Measurements from ENCODE around the gene ACTA1.
"Not testable (repeated sequence)": the region's sequence is repeated elsewhere in the genome, so short reads cannot be mapped to it uniquely, and the experiment has no call there.

ACTA1 gene

GRCh38 chr1:229434005-229434640 is at the start of gene ACTA1:
Gene ACTA1, minus strand, starts transcription at chr1:229434094. Its CDS starts 979 bp downstream, at chr1:229433115.
- DNase-seq, result no peak

DNA sequence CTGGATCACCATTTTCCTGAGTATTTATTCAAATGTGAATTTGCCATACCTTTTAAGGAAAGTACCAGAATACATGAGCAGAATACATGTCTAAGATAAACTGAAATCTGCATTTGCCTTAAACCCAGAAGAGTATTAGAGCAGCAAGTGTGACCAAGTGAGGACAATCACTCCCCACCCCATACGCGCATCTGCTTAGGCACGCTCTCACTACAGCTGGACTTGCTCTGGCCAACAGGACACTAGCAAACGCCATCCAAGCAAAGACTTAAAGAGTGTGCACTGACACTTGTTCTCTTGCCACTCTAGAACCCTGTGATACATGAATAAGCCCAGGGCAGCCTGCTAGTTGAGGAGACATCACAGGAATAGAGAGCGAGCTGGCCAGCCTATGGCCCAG is 48.6 kb upstream of the ACTA1 start:
- DNase-seq, result no peak

DNA sequence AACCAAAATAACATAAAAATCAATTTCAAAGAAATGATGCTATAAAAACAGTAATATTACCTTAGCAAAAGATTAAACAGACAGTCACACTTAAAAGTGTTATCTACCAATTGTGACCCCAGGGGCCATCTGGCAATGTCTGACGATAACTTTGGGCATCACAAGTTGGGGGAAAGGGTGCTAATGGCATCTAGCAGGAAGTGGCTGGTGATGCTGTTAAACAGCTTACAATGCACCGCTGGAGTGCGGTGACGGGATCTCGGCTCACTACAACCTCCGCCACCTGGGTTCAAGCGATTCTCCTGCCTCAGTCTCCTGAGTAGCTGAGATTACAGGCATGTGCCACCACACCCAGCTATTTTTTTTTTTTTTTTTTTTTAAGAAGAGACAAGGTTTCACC is 46.6 kb upstream of the ACTA1 start:
- DNase-seq, result no peak

- no peak for DNase-seq
These were observed 45.9 kb upstream of the ACTA1 start for GRCh38 chr1:229479660-229480399.

- DNase-seq, result no peak
These were observed 45.0 kb upstream of the ACTA1 start for GRCh38 chr1:229478852-229479251.

- not testable (repeated sequence) for DNase-seq
These were observed 42.0 kb upstream of the ACTA1 start for GRCh38 chr1:229475859-229476258.

DNA sequence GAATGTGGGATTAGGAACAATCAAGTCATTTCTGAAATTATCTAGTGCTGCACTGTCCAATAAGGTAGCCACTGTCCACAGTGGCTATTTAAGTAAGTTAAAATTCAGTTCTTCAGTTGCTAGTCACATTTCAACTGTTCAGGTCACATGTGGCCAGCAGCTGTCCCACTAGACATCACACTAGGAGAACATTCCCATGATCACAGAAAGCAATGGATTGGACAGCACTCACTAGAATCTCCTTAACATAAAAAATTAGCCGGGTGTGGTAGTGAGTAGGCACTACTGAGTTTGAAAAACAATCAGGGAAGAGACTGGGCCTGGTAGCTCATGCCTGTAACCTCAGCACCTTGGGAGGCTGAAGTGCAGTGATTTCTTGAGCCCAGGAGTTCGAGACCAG is 40.6 kb upstream of the ACTA1 start:
- no peak for DNase-seq

DNA sequence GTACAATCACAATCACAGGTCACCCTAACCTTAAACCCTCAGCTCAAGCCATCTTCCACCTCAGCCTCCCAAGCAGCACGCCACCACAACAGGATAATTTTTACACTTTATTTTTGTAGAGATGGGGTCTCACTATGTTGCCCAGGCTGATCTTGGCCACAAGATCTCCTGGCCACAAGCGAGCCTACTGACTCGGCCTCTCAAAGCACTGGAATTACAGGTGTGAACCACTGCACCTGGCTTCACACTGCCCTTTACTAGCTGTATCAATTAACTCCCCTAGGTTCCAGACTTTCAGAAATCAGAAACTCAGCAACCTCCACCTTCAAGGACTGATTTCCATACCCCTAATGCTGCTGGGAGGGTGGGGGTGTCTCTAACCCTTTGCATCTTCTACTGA is 37.3 kb upstream of the ACTA1 start:
- no peak for DNase-seq

DNA sequence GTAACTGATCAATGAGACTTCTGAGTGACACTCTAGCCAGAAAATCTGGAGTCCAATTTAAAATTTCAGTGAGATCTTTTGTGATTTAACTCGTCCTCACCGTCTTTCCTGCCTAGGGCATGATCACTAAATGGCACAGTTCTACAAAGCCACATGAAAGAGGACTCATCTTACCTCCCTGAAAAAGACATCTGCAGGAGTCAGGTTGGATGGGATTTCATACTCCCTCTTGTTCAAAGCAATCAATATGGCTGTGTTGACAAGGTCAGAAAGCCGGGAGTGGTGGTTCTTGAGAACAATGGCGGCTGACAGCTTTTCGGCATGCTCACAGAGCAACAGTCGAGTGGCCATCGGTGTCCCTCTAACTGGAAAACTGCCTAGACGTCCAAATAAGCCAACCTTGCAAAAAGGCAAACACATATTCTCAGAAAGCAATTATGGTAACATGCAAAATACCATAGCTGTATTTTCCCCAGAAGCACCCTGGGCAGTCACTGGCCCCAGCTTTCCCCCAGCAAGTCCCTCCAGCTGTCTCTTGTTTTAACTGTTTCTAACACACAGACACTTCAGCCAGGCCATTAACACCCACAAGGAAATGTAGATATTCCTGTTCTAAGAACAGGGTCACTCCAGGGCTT is 36.6 kb upstream of the ACTA1 start:
- DNase-seq, result no peak

GRCh38 chr1:229466887-229467286 is 33.0 kb upstream of the ACTA1 start:
- no peak for DNase-seq

DNA sequence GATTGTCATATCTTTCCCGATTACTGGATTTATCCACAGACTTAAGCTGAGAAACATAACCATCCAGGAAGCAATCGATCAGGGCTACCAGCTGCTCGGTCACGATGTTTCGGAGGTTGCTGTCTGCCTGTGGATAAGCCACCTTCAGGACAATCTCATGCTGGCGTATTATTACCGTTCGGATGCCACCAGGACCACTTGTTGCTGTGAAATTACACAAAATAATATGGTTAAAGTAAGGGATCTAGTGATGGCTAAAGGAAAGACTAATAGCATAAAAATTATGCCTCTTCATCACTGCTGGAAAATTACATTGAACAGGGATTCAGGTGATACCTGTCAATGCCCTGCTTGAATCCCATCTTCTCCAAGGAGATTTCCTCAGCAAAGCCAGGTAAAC is 30.8 kb upstream of the ACTA1 start:
- DNase-seq, result no peak

DNA sequence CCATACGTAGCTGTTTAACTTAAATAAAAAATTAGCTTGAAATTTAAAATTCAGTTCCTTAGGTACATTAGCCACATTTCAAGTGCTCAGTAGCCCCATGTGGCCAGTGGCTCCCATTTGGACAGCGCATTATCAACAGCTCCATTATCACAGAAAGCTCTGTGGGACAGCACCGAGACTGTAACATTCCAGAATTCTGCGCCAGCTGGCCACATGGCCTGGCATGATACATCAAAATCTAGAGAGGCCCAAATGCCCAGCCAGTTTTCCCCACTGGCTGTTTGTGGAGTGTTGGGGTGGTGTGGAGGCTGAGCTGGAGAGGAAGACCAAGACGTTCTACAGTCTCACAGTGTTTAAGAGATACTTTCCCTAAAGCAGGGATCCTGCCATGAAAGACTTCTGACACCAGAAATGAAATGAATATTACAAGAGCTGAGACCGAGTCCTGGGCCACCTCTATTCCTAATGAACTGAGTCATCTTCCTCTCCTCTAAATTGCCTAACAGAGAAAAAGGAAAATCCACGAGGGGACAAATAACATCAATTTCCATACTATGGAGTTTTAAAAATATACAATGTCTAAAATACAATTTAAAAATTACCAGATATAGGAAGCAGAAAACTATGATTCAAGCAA is 27.3 kb upstream of the ACTA1 start:
- no peak for DNase-seq

- DNase-seq, result no peak
These were observed 25.9 kb upstream of the ACTA1 start for GRCh38 chr1:229459815-229460214.

DNA sequence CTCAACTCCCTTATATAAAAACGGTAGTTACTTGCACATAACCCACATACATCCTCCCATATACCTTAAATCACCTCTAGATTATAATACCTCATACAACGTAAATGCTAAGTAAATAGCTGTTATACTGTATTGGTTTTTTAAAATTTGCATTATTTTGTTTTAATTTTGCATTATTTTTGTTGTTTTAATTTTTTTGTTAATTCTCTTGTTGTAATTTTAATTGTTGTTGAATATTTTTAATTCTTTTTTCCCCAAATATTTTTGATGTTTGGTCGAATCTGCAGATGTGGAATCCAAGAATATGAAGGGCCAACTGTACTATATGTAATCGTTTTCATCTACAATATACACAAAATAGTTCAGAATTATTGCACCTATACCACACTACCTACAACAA is 23.5 kb upstream of the ACTA1 start:
- DNase-seq, result no peak

GRCh38 chr1:229456016-229456415 is 22.1 kb upstream of the ACTA1 start:
- peak; percentile 13 for DNase-seq

- DNase-seq, result no peak
These were observed 20.2 kb upstream of the ACTA1 start for GRCh38 chr1:229454056-229454455.

- DNase-seq, result no peak
These were observed 19.3 kb upstream of the ACTA1 start for GRCh38 chr1:229452956-229453801.

DNA sequence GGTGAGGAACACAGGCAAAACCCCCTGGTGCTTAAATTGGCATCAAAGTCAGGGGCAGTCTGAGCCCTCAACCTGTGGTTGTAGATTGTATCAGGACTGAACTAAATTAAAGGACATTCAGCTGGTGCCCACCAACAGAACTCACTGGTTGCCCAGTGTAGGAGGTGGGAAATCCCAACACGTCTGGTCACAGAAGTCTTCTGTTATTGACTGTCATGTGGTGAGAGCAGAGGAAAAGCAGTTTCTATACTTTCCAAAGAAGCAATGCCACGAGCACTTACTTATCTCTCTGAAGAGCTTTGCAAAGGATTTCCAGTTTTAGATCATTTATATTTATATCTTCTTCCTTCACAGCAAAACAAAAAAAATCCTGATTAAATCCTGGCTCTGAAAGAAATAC is 15.0 kb upstream of the ACTA1 start:
- no peak for DNase-seq

DNA sequence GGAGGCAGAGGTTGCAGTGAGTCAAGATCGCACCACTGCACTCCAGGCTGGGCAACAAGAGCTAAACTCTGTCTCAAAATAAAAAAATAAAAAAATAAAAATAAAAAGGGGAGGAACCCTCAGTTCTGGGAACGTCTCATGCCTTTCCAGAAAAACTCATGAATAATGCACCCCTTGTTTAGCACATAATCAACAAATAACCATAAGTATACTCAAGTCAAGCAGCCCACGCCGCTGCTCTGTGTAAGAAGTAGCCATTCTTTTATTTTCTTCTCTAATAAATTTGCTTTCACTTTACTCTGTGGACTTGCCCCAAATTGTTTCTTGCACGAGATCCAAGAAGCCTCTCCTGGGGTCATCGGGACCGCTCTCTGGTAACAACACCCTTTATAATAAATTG is 14.5 kb upstream of the ACTA1 start:
- no peak for DNase-seq

GRCh38 chr1:229447809-229448252 is 13.9 kb upstream of the ACTA1 start:
- DNase-seq, result no peak

GRCh38 chr1:229445828-229446227 is 11.9 kb upstream of the ACTA1 start:
- no peak for DNase-seq

- DNase-seq, result peak; percentile 85
These were observed 7.1 kb upstream of the ACTA1 start for GRCh38 chr1:229440851-229441537.
